CD4-positive, alpha-beta T cell (primary cell): ENCODE results near the gene OR1L8. TPM values are rescaled to one million over a fixed set of nuclear protein-coding genes. Genes with fewer than 3 reads are reported as not detected.

ENCODE experiments used
- ATAC-seq: fragments of 200-7000 bp; cut with Tn5 transposase; one replicate; pipeline ENCODE4 v1.10.0; 2022; ENCODE audit warnings: mild to moderate bottlenecking; ENCODE audit not compliant: poor library complexity
- CTCF ChIA-PET: fragments of 350-600 bp; sonication (Branson Sonifier 250); formaldehyde crosslinking; loops from one replicate; lab custom pipeline; 2021; ENCODE audit warnings: antibody characterized with exemption, inconsistent platforms; lab: Charles Lee
- POLR2A ChIA-PET: fragments of 350-600 bp; sonication (Branson Sonifier 250); formaldehyde crosslinking; loops from one replicate; lab custom pipeline; 2021; ENCODE audit warnings: antibody characterized with exemption, inconsistent platforms; lab: Charles Lee
- DNase-seq, 14 experiments: peaks; one replicate each; pipeline ENCODE4 v3.0.0-alpha.2; 2013 to 2020; ENCODE audit warnings: mixed read lengths in 2 of 14
- H3K27ac ChIP-seq, 2 donors: one replicate each; pipeline versions ENCODE4 v1.5.1 to v1.7.0; 2013; ENCODE audit warnings: low read length in 2 of 2, low read depth in 1 of 2, mild to moderate bottlenecking in 1 of 2
- H3K27me3 ChIP-seq, 2 experiments: 1 replicate in 1 of 2; 2 replicates in 1 of 2; pipeline versions ENCODE4 v1.6.1 to v1.7.0; 2013; ENCODE audit warnings: low read length in 2 of 2, control low read depth in 1 of 2, mild to moderate bottlenecking in 1 of 2, moderate library complexity in 1 of 2; ENCODE audit not compliant: insufficient read depth in 2 of 2, control insufficient read depth in 1 of 2
- H3K36me3 ChIP-seq: one replicate; pipeline ENCODE4 v1.6.1; 2013; ENCODE audit warnings: low read length, control low read depth; ENCODE audit not compliant: insufficient read depth
- H3K4me1 ChIP-seq: one replicate; pipeline ENCODE4 v1.6.1; 2013; ENCODE audit warnings: low read length, control low read depth; ENCODE audit not compliant: insufficient read depth
- H3K4me3 ChIP-seq: one replicate; pipeline ENCODE4 v1.5.1; 2013; ENCODE audit warnings: mild to moderate bottlenecking, low read length, moderate library complexity
- H3K9me3 ChIP-seq, 2 experiments: 1 replicate in 1 of 2; 2 replicates in 1 of 2; pipeline versions ENCODE4 v1.6.1 to v1.7.0; 2013; ENCODE audit warnings: low read length in 2 of 2, mild to moderate bottlenecking in 2 of 2, control low read depth in 1 of 2, moderate library complexity in 1 of 2; ENCODE audit not compliant: control insufficient read depth in 1 of 2, insufficient read depth in 1 of 2
- H3K27ac Mint-ChIP-seq: one replicate; pipeline ENCODE4 v1.8.0; 2020; ENCODE audit warnings: mixed read lengths
- H3K27me3 Mint-ChIP-seq: one replicate; pipeline ENCODE4 v1.8.0; 2021; ENCODE audit warnings: mixed read lengths
- H3K36me3 Mint-ChIP-seq: one replicate; pipeline ENCODE4 v1.8.0; 2021; ENCODE audit warnings: low read depth, mixed read lengths
- H3K4me1 Mint-ChIP-seq: one replicate; pipeline ENCODE4 v1.8.0; 2021; ENCODE audit warnings: low read depth, mixed read lengths
- H3K4me3 Mint-ChIP-seq: one replicate; pipeline ENCODE4 v1.8.0; 2020; ENCODE audit warnings: mild to moderate bottlenecking, mixed read lengths
- H3K9me3 Mint-ChIP-seq: one replicate; pipeline ENCODE4 v1.8.0; 2020; ENCODE audit warnings: mixed read lengths
- CTCF ChIP-seq: fragments of 200-600 bp; IDR thresholded peaks from one replicate; pipeline ENCODE4 v1.8.0; 2022; ENCODE audit warnings: antibody characterized with exemption, mild to moderate bottlenecking
- intact Hi-C, 2 experiments: fragments of 100-400 bp; cut with DNase I in 1 of 2; cut with micrococcal nuclease in 1 of 2; formaldehyde crosslinking; loops; one replicate each; pipeline versions ENCODE4 v1.15.1 to v1.9.0; 2023 to 2025; cut with DNase I, micrococcal nuclease
- total RNA-seq, 174 experiments: library from RNA in 2 of 174; stranded (reverse) in 2 of 174; gene quantifications; one replicate each; pipeline ENCODE4 v1.2.3 and lab custom pipeline; 2021 to 2026

The OR1L8 gene
- total RNA-seq, 2 experiments from 2014 or later, result not detected

DNA sequence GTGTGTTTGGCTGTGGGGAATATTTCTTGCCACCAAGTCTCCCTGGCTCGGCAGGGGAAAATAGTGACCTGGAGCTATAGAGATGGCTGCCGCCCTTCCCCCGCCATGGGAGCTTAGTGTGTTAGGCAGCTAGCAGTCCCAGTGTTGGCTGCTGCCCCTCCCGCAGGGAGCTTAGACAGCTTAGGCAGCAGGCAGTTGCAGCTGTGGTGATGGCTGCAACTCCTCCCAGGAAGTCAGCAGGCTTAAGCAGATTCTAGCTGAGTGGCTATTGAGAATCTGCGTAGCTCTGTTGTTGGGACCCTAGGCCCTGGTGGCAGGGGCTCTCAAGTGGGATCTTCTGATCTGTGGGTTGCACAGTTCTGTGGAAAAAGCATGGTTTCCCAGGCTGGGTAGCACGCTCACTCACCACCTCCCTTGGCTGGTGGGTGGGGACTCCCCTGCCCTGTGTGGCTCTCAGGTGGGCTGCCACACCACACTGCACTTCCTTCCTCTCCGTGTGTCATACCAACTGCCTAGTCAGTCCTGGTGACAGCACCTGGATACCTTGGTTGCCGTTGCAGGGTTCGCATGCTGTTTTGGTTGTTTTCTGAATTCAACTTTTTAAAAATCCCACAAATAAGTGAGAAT is 20.9 kb downstream of the OR1L8 start:
- no peak overlapping the region for H3K27ac ChIP-seq
- DNase-seq, result no peak
- Mint-ChIP-seq H3K9me3 (peaks cover 10% of the 10 kb centered on the region), H3K27me3 (peaks cover 20% of the 10 kb centered on the region), H3K36me3 (no peaks in the 10 kb centered on the region), H3K4me1 (no peaks in the 10 kb centered on the region), H3K27ac (no peak overlapping the region), H3K4me3 (no peak overlapping the region)
- no peaks in the 10 kb centered on the region for H3K4me1 ChIP-seq
- peaks cover 0 to 2% of the 10 kb centered on the region in 2 experiments for H3K27me3 ChIP-seq
- no peak for ATAC-seq
- no peak for TF ChIP-seq CTCF
- intact Hi-C loops, result no loop called here
- H3K36me3 ChIP-seq, result no peaks in the 10 kb centered on the region
- ChIA-PET CTCF (no interaction called here), POLR2A (no interaction called here)
- H3K4me3 ChIP-seq, result no peak overlapping the region
- peaks cover 0 to 5% of the 10 kb centered on the region in 2 experiments for H3K9me3 ChIP-seq

- ChIA-PET POLR2A (no interaction called here), CTCF (no interaction called here)
- Histone ChIP-seq H3K36me3 (no peaks in the 10 kb centered on the region), H3K27me3 (peaks cover 0 to 2% of the 10 kb centered on the region in 2 experiments), H3K4me3 (no peak overlapping the region), H3K27ac (no peak overlapping the region), H3K4me1 (no peaks in the 10 kb centered on the region), H3K9me3 (peaks cover 0 to 5% of the 10 kb centered on the region in 2 experiments)
- intact Hi-C loops, result no loop called here
- H3K36me3 Mint-ChIP-seq, result no peaks in the 10 kb centered on the region
- DNase-seq (no peak), ATAC-seq (no peak)
- no peak for TF ChIP-seq CTCF
- H3K4me3 Mint-ChIP-seq, result no peak overlapping the region
- H3K4me1 Mint-ChIP-seq, result no peaks in the 10 kb centered on the region
- H3K9me3 Mint-ChIP-seq, result peaks cover 10% of the 10 kb centered on the region
- H3K27me3 Mint-ChIP-seq, result peaks cover 20% of the 10 kb centered on the region
- no peak overlapping the region for H3K27ac Mint-ChIP-seq
Observed at GRCh38 chr9:122561446-122561845, 21.7 kb downstream of the OR1L8 start.

- H3K27me3 Mint-ChIP-seq, result peaks cover 43% of the 10 kb centered on the region
- no peaks in the 10 kb centered on the region for H3K9me3 Mint-ChIP-seq
- no peak for ATAC-seq
- no peaks in the 10 kb centered on the region for H3K4me1 ChIP-seq
- H3K9me3 ChIP-seq, result no peaks in the 10 kb centered on the region
- H3K27me3 ChIP-seq, result peaks cover 0 to 13% of the 10 kb centered on the region in 2 experiments
- H3K36me3 Mint-ChIP-seq, result no peaks in the 10 kb centered on the region
- H3K4me1 Mint-ChIP-seq, result no peaks in the 10 kb centered on the region
- POLR2A ChIA-PET, result no interaction called here
- DNase-seq, result no peak
- H3K36me3 ChIP-seq, result no peaks in the 10 kb centered on the region
- no peak within 1 kb of the TSS for H3K4me3 ChIP-seq
- H3K27ac Mint-ChIP-seq, result no peak within 1 kb of the TSS
- intact Hi-C loops, result no loop called here
- no peak within 1 kb of the TSS for H3K27ac ChIP-seq
- CTCF ChIA-PET, result no interaction called here
- H3K4me3 Mint-ChIP-seq, result no peak within 1 kb of the TSS
- no peak for TF ChIP-seq CTCF
Observed at GRCh38 chr9:122552812-122553211, 30.4 kb downstream of the OR1L8 start, which contains the start of gene OR1N2. Gene OR1N2, plus strand, starts transcription at chr9:122553112. Its CDS starts 100 bp downstream, at chr9:122553212.
